ENCODE results near the gene GNGT1. TPM values are rescaled to one million over a fixed set of nuclear protein-coding genes. Genes with fewer than 3 reads are reported as not detected.

GNGT1 gene
- total and polyA plus RNA-seq, 12 donors, result not detected

GRCh38 chr7:93931655-93932054, 25.3 kb downstream of the GNGT1 start:
- intact Hi-C loops (cut with DNase I), result no loop called here
- Histone ChIP-seq H3K36me3 (replicated peaks in 1 of 2) (no peaks in the 10 kb centered on the region), H3K4me3 (no peak overlapping the region), H3K4me1 (replicated peaks in 1 of 2) (no peaks in the 10 kb centered on the region), H3K27me3 (no peaks in the 10 kb centered on the region), H3K27ac (no peak overlapping the region), H3K9me3 (replicated peaks in 1 of 3) (no peaks in the 10 kb centered on the region)
- TF ChIP-seq POLR2A (IDR thresholded peaks at IDR 0.05) (no peak), CTCF (IDR thresholded peaks at IDR 0.05) (no peak)
- 73 to 88% (median 74%) methylated on average over 3 of the region's 3 CpGs for WGBS, 4 donors
- DNase-seq, result no peak

- no peak overlapping the region for H3K27ac ChIP-seq
- 86 to 90% (median 88%) methylated on average over 3 of the region's 3 CpGs for WGBS, 4 donors
- no peak for DNase-seq
- H3K4me3 ChIP-seq, result no peak overlapping the region
- intact Hi-C loops (cut with DNase I), result no loop called here
- no peaks in the 10 kb centered on the region for H3K9me3 ChIP-seq (replicated peaks in 1 of 3)
- no peaks in the 10 kb centered on the region for H3K4me1 ChIP-seq (replicated peaks in 1 of 2)
- H3K36me3 ChIP-seq (replicated peaks in 1 of 2), result no peaks in the 10 kb centered on the region
- no peaks in the 10 kb centered on the region for H3K27me3 ChIP-seq
- TF ChIP-seq CTCF (IDR thresholded peaks at IDR 0.05) (no peak), POLR2A (IDR thresholded peaks at IDR 0.05) (no peak)
Observed at GRCh38 chr7:93933156-93933555, 26.8 kb downstream of the GNGT1 start.

GRCh38 chr7:93935102-93935501, 28.7 kb downstream of the GNGT1 start:
- H3K27ac ChIP-seq, result no peak overlapping the region
- H3K4me3 ChIP-seq, result no peak overlapping the region
- H3K36me3 ChIP-seq (replicated peaks in 1 of 2), result no peaks in the 10 kb centered on the region
- DNase-seq, result no peak
- H3K4me1 ChIP-seq (replicated peaks in 1 of 2), result no peaks in the 10 kb centered on the region
- H3K9me3 ChIP-seq (replicated peaks in 1 of 3), result no peaks in the 10 kb centered on the region
- H3K27me3 ChIP-seq, result no peaks in the 10 kb centered on the region
- intact Hi-C loops (cut with DNase I), result no loop called here
- TF ChIP-seq CTCF (IDR thresholded peaks at IDR 0.05) (no peak), POLR2A (IDR thresholded peaks at IDR 0.05) (no peak)
- WGBS, 4 donors, result 64 to 76% (median 74%) methylated on average over 2 of the region's 2 CpGs

GRCh38 chr7:93937818-93938217, 31.5 kb downstream of the GNGT1 start:
- Histone ChIP-seq H3K27me3 (no peaks in the 10 kb centered on the region), H3K9me3 (replicated peaks in 1 of 3) (no peaks in the 10 kb centered on the region), H3K36me3 (replicated peaks in 1 of 2) (no peaks in the 10 kb centered on the region), H3K4me3 (no peak overlapping the region), H3K27ac (no peak overlapping the region), H3K4me1 (replicated peaks in 1 of 2) (no peaks in the 10 kb centered on the region)
- TF ChIP-seq CTCF (IDR thresholded peaks at IDR 0.05) (no peak), POLR2A (IDR thresholded peaks at IDR 0.05) (no peak)
- 88 to 96% (median 94%) methylated on average over 1 of the region's 1 CpG for WGBS, 4 donors
- intact Hi-C loops (cut with DNase I), result no loop called here
- no peak for DNase-seq

Data from adrenal gland (tissue), 12 donors.